OCI-LY3 (cell line): ENCODE data around the gene C3orf52.

Source experiments
- H2AFZ ChIP-seq: fragments of 200-600, 300-600 bp; shearing (Covaris generic); 2 replicates; pipeline ENCODE4 v1.6.0; 2014; ENCODE audit warnings: antibody characterized with exemption, low read depth, low read length
- H3K27ac ChIP-seq: fragments of 200-600, 300-600 bp; sonication (generic); 2 replicates; pipeline ENCODE4 v1.5.1; 2014; ENCODE audit warnings: mild to moderate bottlenecking, low read length, moderate library complexity, mixed read lengths
- H3K27me3 ChIP-seq: fragments of 200-600, 300-600 bp; sonication (generic); 2 replicates; pipeline ENCODE4 v1.6.1; 2014; ENCODE audit warnings: low read depth, low read length, mixed read lengths
- H3K36me3 ChIP-seq: fragments of 200-600, 300-600 bp; sonication (generic); replicated peaks from 2 replicates; pipeline ENCODE3; 2014; ENCODE audit warnings: low read depth, low read length, mixed read lengths
- H3K4me1 ChIP-seq: fragments of 300-600, 200-600 bp; sonication (generic); 2 replicates; pipeline ENCODE4 v1.6.1; 2014; ENCODE audit warnings: low read length, mixed read lengths
- H3K4me2 ChIP-seq: fragments of 200-600, 300-600 bp; sonication (generic); 2 replicates; pipeline ENCODE4 v1.6.1; 2014; ENCODE audit warnings: low read length, mixed read lengths
- H3K4me3 ChIP-seq: fragments of 300-600, 200-600 bp; sonication (generic); 2 replicates; pipeline ENCODE4 v1.5.1; 2014; ENCODE audit warnings: antibody characterized with exemption, mild to moderate bottlenecking, low read length, moderate library complexity
- H3K79me2 ChIP-seq: fragments of 300-600, 200-600 bp; shearing (Covaris generic); 2 replicates; pipeline ENCODE4 v1.6.1; 2014; ENCODE audit warnings: mild to moderate bottlenecking, low read length, mixed read lengths
- H3K9ac ChIP-seq: fragments of 300-600, 200-600 bp; shearing (Covaris generic); 2 replicates; pipeline ENCODE4 v1.6.0; 2014; ENCODE audit warnings: mild to moderate bottlenecking, low read length, moderate library complexity
- H3K9me3 ChIP-seq: fragments of 200-600, 300-600 bp; shearing (Covaris generic); 2 replicates; pipeline ENCODE4 v1.6.1; 2014; ENCODE audit warnings: low read length, mixed read lengths; ENCODE audit not compliant: insufficient read depth
- H4K20me1 ChIP-seq: fragments of 200-600, 300-600 bp; sonication (generic); 2 replicates; pipeline ENCODE4 v1.6.1; 2016; ENCODE audit warnings: low read length, mixed read lengths; ENCODE audit not compliant: insufficient read depth
- CTCF ChIP-seq: fragments of 200-600, 300-600 bp; sonication (generic); IDR thresholded peaks from 2 replicates; pipeline ENCODE4 v1.5.1; 2014; ENCODE audit warnings: antibody characterized with exemption, low read length, low read depth
- EZH2phosphoT487 ChIP-seq: fragments of 200-600 bp; shearing (Covaris generic); IDR thresholded peaks from 2 replicates; pipeline ENCODE4 v1.6.1; 2018; ENCODE audit warnings: antibody characterized with exemption, mixed run types, low read depth

Gene C3orf52

GRCh38 chr3:112109322-112109721 lies 23.1 kb downstream of the C3orf52 start:
- H3K9me3 ChIP-seq = no peaks in the 10 kb centered on the region
- TF ChIP-seq CTCF (no peak), EZH2phosphoT487 (no peak)
- H2AFZ ChIP-seq = no peak overlapping the region
- no peaks in the 10 kb centered on the region for H3K27me3 ChIP-seq
- no peak overlapping the region for H3K9ac ChIP-seq
- H3K27ac ChIP-seq = no peak overlapping the region
- H3K4me1 ChIP-seq = peaks cover 24% of the 10 kb centered on the region
- no peak overlapping the region for H3K4me2 ChIP-seq
- no peaks in the 10 kb centered on the region for H3K36me3 ChIP-seq
- no peak overlapping the region for H3K4me3 ChIP-seq
- H4K20me1 ChIP-seq = no peaks in the 10 kb centered on the region
- H3K79me2 ChIP-seq = no peaks in the 10 kb centered on the region

- Histone ChIP-seq H3K27ac (no peak overlapping the region), H3K9me3 (no peaks in the 10 kb centered on the region), H3K4me3 (no peak overlapping the region), H2AFZ (no peak overlapping the region), H3K27me3 (no peaks in the 10 kb centered on the region), H3K36me3 (no peaks in the 10 kb centered on the region), H4K20me1 (no peaks in the 10 kb centered on the region), H3K4me2 (no peak overlapping the region), H3K79me2 (no peaks in the 10 kb centered on the region), H3K4me1 (peaks cover 49% of the 10 kb centered on the region), H3K9ac (no peak overlapping the region)
- TF ChIP-seq EZH2phosphoT487 = no peak
- peak; percentile 92 for TF ChIP-seq CTCF
These were observed 25.7 kb downstream of the C3orf52 start for GRCh38 chr3:112111785-112112402.

GRCh38 chr3:112114576-112115160 lies 28.5 kb downstream of the C3orf52 start:
- H3K36me3 ChIP-seq = peaks cover 3% of the 10 kb centered on the region
- no peaks in the 10 kb centered on the region for H3K9me3 ChIP-seq
- H4K20me1 ChIP-seq = no peaks in the 10 kb centered on the region
- peak overlapping the region; percentile 93 for H3K4me2 ChIP-seq
- no peak for TF ChIP-seq EZH2phosphoT487
- TF ChIP-seq CTCF = no peak
- peak overlapping the region; percentile 64; the same call in 1 of the 2 replicates for H2AFZ ChIP-seq
- H3K27ac ChIP-seq = peak overlapping the region; percentile 82
- H3K9ac ChIP-seq = peak overlapping the region; percentile 48
- peaks cover 75% of the 10 kb centered on the region for H3K4me1 ChIP-seq
- H3K79me2 ChIP-seq = no peaks in the 10 kb centered on the region
- H3K27me3 ChIP-seq = no peaks in the 10 kb centered on the region
- H3K4me3 ChIP-seq = peak overlapping the region; percentile 60

- Histone ChIP-seq H2AFZ (peak overlapping the region; percentile 64; the same call in 1 of the 2 replicates), H3K9me3 (no peaks in the 10 kb centered on the region), H3K79me2 (no peaks in the 10 kb centered on the region), H3K27ac (peak overlapping the region; percentile 82), H3K36me3 (peaks cover 3% of the 10 kb centered on the region), H3K4me2 (peak overlapping the region; percentile 93), H3K27me3 (no peaks in the 10 kb centered on the region), H3K4me1 (peaks cover 77% of the 10 kb centered on the region), H4K20me1 (no peaks in the 10 kb centered on the region), H3K4me3 (peak overlapping the region; percentile 60), H3K9ac (peak overlapping the region; percentile 48)
- TF ChIP-seq CTCF (no peak), EZH2phosphoT487 (no peak)
These were observed 29.1 kb downstream of the C3orf52 start for GRCh38 chr3:112115161-112115739.
